Lung (tissue), 12 donors: ENCODE data around the gene NOC2L. TPM values are rescaled to one million over a fixed set of nuclear protein-coding genes. Genes with fewer than 3 reads are reported as not detected.

Experiments used
- ATAC-seq: fragments of 200-7000 bp; cut with Tn5 transposase; one replicate; pipeline ENCODE4 v1.9.1; 2020; ENCODE audit warnings: moderate number of reproducible peaks; ENCODE audit not compliant: insufficient read depth, low FRiP score
- DNase-seq, 3 donors: peaks; one replicate each; pipeline ENCODE4 v3.0.0-alpha.2; 2013 to 2017
- H3K27ac ChIP-seq, 2 donors: one replicate each; pipeline ENCODE4 v1.5.1; 2013; ENCODE audit warnings: mild to moderate bottlenecking in 2 of 2, moderate library complexity in 2 of 2, control low read depth in 1 of 2, inconsistent platforms in 1 of 2, low read depth in 1 of 2, low read length in 1 of 2
- H3K27me3 ChIP-seq, 3 donors: one replicate each; pipeline ENCODE4 v1.5.1; 2013; ENCODE audit warnings: low read length in 2 of 3; ENCODE audit not compliant: control insufficient read depth in 3 of 3, insufficient read depth in 3 of 3
- H3K36me3 ChIP-seq, 4 donors: one replicate each; pipeline ENCODE4 v1.5.1; 2013; ENCODE audit warnings: low read length in 4 of 4, mild to moderate bottlenecking in 1 of 4, moderate library complexity in 1 of 4; ENCODE audit not compliant: control insufficient read depth in 4 of 4, insufficient read depth in 4 of 4
- H3K4me1 ChIP-seq, 5 donors: one replicate each; pipeline ENCODE4 v1.5.1; 2013; ENCODE audit warnings: low read length in 5 of 5, mild to moderate bottlenecking in 2 of 5, moderate library complexity in 1 of 5; ENCODE audit not compliant: control insufficient read depth in 5 of 5, insufficient read depth in 5 of 5
- H3K4me3 ChIP-seq: one replicate; pipeline ENCODE4 v1.5.1; 2013; ENCODE audit warnings: mild to moderate bottlenecking, control low read depth, moderate library complexity
- H3K9ac ChIP-seq, 2 donors: one replicate each; pipeline ENCODE4 v1.5.1; 2013; ENCODE audit warnings: low read length in 2 of 2, control low read depth in 1 of 2; ENCODE audit not compliant: insufficient read depth in 1 of 2
- H3K9me3 ChIP-seq, 4 donors: one replicate each; pipeline ENCODE4 v1.5.1; 2013; ENCODE audit warnings: low read length in 3 of 4, mild to moderate bottlenecking in 1 of 4, moderate library complexity in 1 of 4; ENCODE audit not compliant: control insufficient read depth in 4 of 4, insufficient read depth in 3 of 4
- CTCF ChIP-seq: IDR thresholded peaks from 2 replicates; pipeline ENCODE4 v1.5.1; 2012; ENCODE audit warnings: mild to moderate bottlenecking; ENCODE audit errors: control extremely low read depth, extremely low read depth
- WGBS, 2 donors: extraction: QIAGEN DNeasy Blood & Tissue Kit; methylation state at CpG; one replicate each; pipeline ENCODE4 v1.1.7; 2013; 5-methylcytosine and 5-hydroxymethylcytosine counted together
- polyA plus RNA-seq, 2 donors: library from polyadenylated mRNA; stranded (reverse); fragments of 200-250 nt; gene quantifications; one replicate each; pipeline ENCODE4 v1.2.1, GENCODE V29; 2013
- total RNA-seq, 2 donors: library from RNA; depleted of rRNA in 1 of 2; stranded (reverse); fragments of >200 nt in 1 of 2; gene quantifications; one replicate each; pipeline ENCODE4 v1.2.1, GENCODE V29; 2014 to 2021
- donor health status: control.
- donor health status: control.
- donor health status: Bipolar disorder and iron deficiency.
- donor health status: healthy.
- donor health status: DM: yes; HTN: yes; CAD: no.

NOC2L gene
- total and polyA plus RNA-seq, 4 donors, result 39.0 to 86.6 (median 67.7) TPM

- Histone ChIP-seq H3K4me1 (peaks cover 0 to 6% (median 4%) of the 10 kb centered on the region in 5 donors), H3K9me3 (peaks cover 0 to 9% (median 0%) of the 10 kb centered on the region in 4 donors), H3K27ac (no peak overlapping the region), H3K27me3 (no peaks in the 10 kb centered on the region), H3K4me3 (no peak overlapping the region), H3K9ac (no peak overlapping the region), H3K36me3 (peaks cover 28 to 78% (median 35%) of the 10 kb centered on the region in 4 donors)
- ATAC-seq (no peak), DNase-seq (no peak)
- TF ChIP-seq CTCF, result no peak
- WGBS, 2 donors, result 91 to 94% methylated on average over 32 of the region's 32 CpGs
Measured at GRCh38 chr1:953524-954320, 5.3 kb downstream of the NOC2L start.

GRCh38 chr1:952603-953002 is 6.5 kb downstream of the NOC2L start:
- DNase-seq, result no peak
- no peak for ATAC-seq
- H3K27ac ChIP-seq, result no peak overlapping the region
- WGBS, 2 donors, result 87 to 95% methylated on average over 7 of the region's 7 CpGs
- no peaks in the 10 kb centered on the region for H3K27me3 ChIP-seq
- peaks cover 0 to 9% (median 0%) of the 10 kb centered on the region in 4 donors for H3K9me3 ChIP-seq
- peaks cover 0 to 3% (median 0%) of the 10 kb centered on the region in 5 donors for H3K4me1 ChIP-seq
- H3K36me3 ChIP-seq, result peaks cover 28 to 89% (median 36%) of the 10 kb centered on the region in 4 donors
- TF ChIP-seq CTCF, result no peak
- no peak overlapping the region for H3K9ac ChIP-seq
- H3K4me3 ChIP-seq, result no peak overlapping the region

GRCh38 chr1:952201-952600 is 6.9 kb downstream of the NOC2L start:
- H3K4me1 ChIP-seq, result no peaks in the 10 kb centered on the region
- no peak overlapping the region for H3K4me3 ChIP-seq
- DNase-seq (no peak), ATAC-seq (no peak)
- no peak for TF ChIP-seq CTCF
- peaks cover 0 to 9% (median 0%) of the 10 kb centered on the region in 4 donors for H3K9me3 ChIP-seq
- no peaks in the 10 kb centered on the region for H3K27me3 ChIP-seq
- 94 to 95% methylated on average over 15 of the region's 15 CpGs for WGBS, 2 donors
- H3K36me3 ChIP-seq, result peaks cover 27 to 93% (median 37%) of the 10 kb centered on the region in 4 donors
- no peak overlapping the region for H3K27ac ChIP-seq
- no peak overlapping the region for H3K9ac ChIP-seq
